ENCODE measurements around the gene TMEM52.
"Not testable (repeated sequence)": the region's sequence is repeated elsewhere in the genome, so short reads cannot be mapped to it uniquely, and the experiment has no call there.

The TMEM52 gene

GRCh38 chr1:1938276-1938573 is 19.1 kb upstream of the TMEM52 start:
- H3K9me3 ChIP-seq = no peaks in the 10 kb centered on the region
- H3K27ac ChIP-seq = no peak overlapping the region
- no peaks in the 10 kb centered on the region for H3K36me3 ChIP-seq
- H3K4me1 ChIP-seq (ENCODE audit: control insufficient read depth in 1 of 2, insufficient read depth in 1 of 2, low read depth in 1 of 2, low read length in 1 of 2) = no peaks in the 10 kb centered on the region
- H3K27me3 ChIP-seq = peaks cover 15% of the 10 kb centered on the region
- TF ChIP-seq CTCF (IDR thresholded peaks at IDR 0.05) = no peak
- H3K4me3 ChIP-seq (ENCODE audit: low read depth in 1 of 2, low read length in 1 of 2) = no peak overlapping the region

- TF ChIP-seq CTCF (IDR thresholded peaks at IDR 0.05) = no peak
- Histone ChIP-seq H3K27me3 (peaks cover 15% of the 10 kb centered on the region), H3K27ac (no peak overlapping the region), H3K4me3 (ENCODE audit: low read depth in 1 of 2, low read length in 1 of 2) (no peak overlapping the region), H3K4me1 (ENCODE audit: control insufficient read depth in 1 of 2, insufficient read depth in 1 of 2, low read depth in 1 of 2, low read length in 1 of 2) (no peaks in the 10 kb centered on the region), H3K9me3 (no peaks in the 10 kb centered on the region), H3K36me3 (no peaks in the 10 kb centered on the region)
Measured at GRCh38 chr1:1937549-1938275, 18.6 kb upstream of the TMEM52 start.

GRCh38 chr1:1937061-1937460 is 18.0 kb upstream of the TMEM52 start:
- TF ChIP-seq CTCF (IDR thresholded peaks at IDR 0.05) = no peak
- H3K27me3 ChIP-seq = peaks cover 15% of the 10 kb centered on the region
- no peaks in the 10 kb centered on the region for H3K36me3 ChIP-seq
- no peak overlapping the region for H3K27ac ChIP-seq
- H3K9me3 ChIP-seq = no peaks in the 10 kb centered on the region
- no peaks in the 10 kb centered on the region for H3K4me1 ChIP-seq (ENCODE audit: control insufficient read depth in 1 of 2, insufficient read depth in 1 of 2, low read depth in 1 of 2, low read length in 1 of 2)
- H3K4me3 ChIP-seq (ENCODE audit: low read depth in 1 of 2, low read length in 1 of 2) = no peak overlapping the region

- not testable (repeated sequence) for H3K27ac ChIP-seq; H3K9me3 ChIP-seq; H3K4me3 ChIP-seq (ENCODE audit: low read depth in 1 of 2, low read length in 1 of 2); H3K27me3 ChIP-seq; H3K4me1 ChIP-seq (ENCODE audit: control insufficient read depth in 1 of 2, insufficient read depth in 1 of 2, low read depth in 1 of 2, low read length in 1 of 2); H3K36me3 ChIP-seq
Measured at GRCh38 chr1:1934848-1935247, 15.8 kb upstream of the TMEM52 start.

GRCh38 chr1:1929639-1930545 is 10.8 kb upstream of the TMEM52 start:
- Histone ChIP-seq H3K4me3 (ENCODE audit: low read depth in 1 of 2, low read length in 1 of 2) (no peak overlapping the region), H3K27ac (no peak overlapping the region), H3K36me3 (no peaks in the 10 kb centered on the region), H3K9me3 (no peaks in the 10 kb centered on the region), H3K4me1 (ENCODE audit: control insufficient read depth in 1 of 2, insufficient read depth in 1 of 2, low read depth in 1 of 2, low read length in 1 of 2) (no peaks in the 10 kb centered on the region), H3K27me3 (peaks cover 11% of the 10 kb centered on the region)
- TF ChIP-seq CTCF (IDR thresholded peaks at IDR 0.05) = no peak

- no peaks in the 10 kb centered on the region for H3K9me3 ChIP-seq
- TF ChIP-seq CTCF (IDR thresholded peaks at IDR 0.05) = no peak
- H3K27ac ChIP-seq = no peak overlapping the region
- peaks cover 11% of the 10 kb centered on the region for H3K27me3 ChIP-seq
- no peaks in the 10 kb centered on the region for H3K4me1 ChIP-seq (ENCODE audit: control insufficient read depth in 1 of 2, insufficient read depth in 1 of 2, low read depth in 1 of 2, low read length in 1 of 2)
- no peaks in the 10 kb centered on the region for H3K36me3 ChIP-seq
- no peak overlapping the region for H3K4me3 ChIP-seq (ENCODE audit: low read depth in 1 of 2, low read length in 1 of 2)
Measured at GRCh38 chr1:1929102-1929638, 10.1 kb upstream of the TMEM52 start.

Measured in neutrophil (primary cell).